Measurements from ENCODE around the gene VANGL2.

Gene VANGL2

GRCh38 chr1:160400223-160400645, at the start of gene VANGL2:
Gene VANGL2 (plus strand): TSS chr1:160400564. CDS start chr1:160415838, 15,274 bp downstream.
- DNase-seq: peak; percentile 77

DNA sequence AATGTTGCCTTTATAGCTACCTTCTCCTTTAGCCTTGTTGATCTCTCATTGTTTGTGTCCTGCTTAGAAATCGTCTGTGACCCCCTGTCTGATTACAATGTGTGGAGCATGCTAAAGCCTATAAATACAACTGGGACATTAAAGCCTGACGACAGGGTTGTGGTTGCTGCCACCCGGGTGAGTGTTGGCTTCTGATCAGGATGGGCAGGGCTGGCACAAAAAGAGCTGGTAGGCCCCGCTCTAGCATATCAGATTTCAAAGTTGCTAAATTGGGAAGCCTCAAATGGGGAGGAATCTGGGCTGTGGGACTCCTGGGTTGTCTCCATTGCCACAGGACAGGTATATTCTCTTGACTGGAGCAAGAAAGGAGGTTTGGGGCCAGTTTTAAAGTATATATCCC, 48.7 kb upstream of the VANGL2 start:
- DNase-seq: no peak

GRCh38 chr1:160352555-160352954, 47.8 kb upstream of the VANGL2 start:
- DNase-seq: no peak

DNA sequence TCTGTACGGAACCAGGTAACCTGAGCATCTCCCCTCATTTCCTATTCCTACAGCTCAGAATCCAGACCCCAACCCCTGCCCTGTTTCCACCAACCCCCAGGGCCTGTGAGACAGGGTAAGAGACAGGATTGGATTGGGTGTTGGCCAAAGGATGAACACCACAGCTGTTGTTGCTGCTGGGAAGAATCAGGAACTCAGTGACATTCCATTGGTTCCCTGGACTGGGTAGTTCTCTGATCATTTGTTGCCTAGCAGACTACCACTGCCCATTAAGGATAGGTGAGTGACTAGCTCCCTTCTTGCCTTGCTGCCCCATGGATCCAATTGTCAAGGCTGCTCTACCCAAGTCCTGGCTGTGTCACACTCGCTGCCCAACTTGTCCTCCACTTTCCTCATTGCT, 47.1 kb upstream of the VANGL2 start:
- DNase-seq: peak; percentile 41

- peak; percentile 57 for DNase-seq
These were observed 45.9 kb upstream of the VANGL2 start for GRCh38 chr1:160354388-160354985.

DNA sequence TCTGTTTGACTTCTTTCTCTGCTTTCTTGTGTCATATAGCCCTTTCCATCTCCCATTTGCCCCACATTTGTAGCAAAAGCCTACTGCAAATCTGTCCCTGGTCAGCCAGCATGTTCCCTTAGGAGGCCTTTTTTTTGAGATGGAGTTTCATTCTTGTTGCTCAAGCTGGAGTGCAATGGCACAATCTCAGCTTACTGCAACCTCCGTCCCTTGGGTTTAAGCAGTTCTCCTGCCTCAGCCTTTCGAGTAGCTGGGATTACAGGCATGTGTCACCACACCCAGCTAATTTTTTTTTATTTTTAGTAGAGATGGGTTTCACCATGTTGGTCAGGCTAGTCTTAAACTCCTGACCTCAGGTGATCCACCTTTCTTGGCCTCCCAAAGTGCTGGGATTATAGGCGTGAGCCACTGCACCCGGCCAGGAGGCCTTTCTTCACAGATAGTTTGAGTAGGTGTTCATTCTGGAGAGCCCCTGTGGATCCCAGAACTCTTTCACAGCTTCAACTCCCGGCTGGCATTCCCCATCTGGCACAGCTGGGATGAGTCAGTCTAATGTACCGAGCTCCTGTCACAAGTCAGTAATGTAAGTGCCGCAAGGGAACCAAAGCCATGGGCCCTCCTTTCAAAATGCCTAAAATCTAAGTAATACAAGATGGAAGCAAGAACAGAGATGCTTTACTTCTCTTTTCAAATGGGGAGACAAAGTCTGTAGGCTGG, 42.9 kb upstream of the VANGL2 start:
- no peak for DNase-seq

GRCh38 chr1:160358073-160358472, 42.3 kb upstream of the VANGL2 start:
- DNase-seq: no peak

GRCh38 chr1:160359559-160360226, 40.7 kb upstream of the VANGL2 start:
- DNase-seq: peak; percentile 24

DNA sequence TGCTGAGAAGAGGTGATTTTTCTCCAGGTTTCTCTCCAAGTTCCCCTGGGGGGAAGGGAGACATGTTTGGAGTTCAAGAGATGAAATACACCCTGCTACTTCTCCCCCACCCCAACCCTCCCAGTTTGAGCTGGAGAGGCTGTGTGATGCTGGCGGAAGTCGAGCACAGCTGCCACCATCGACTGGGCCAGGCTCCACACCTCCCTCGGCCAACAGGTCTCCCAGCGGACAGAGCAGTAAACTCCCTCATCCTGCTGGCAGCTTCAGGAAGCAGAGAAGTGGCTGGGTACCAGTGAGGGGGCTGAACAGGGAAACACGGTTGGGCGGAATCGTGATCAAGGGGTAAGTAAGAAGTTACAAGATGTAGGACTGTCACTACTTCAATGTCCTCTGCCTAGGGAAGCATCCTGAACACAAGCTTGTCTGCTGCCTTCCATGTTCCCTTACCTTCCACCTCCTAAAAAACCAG, 40.1 kb upstream of the VANGL2 start:
- peak; percentile 47 for DNase-seq

DNA sequence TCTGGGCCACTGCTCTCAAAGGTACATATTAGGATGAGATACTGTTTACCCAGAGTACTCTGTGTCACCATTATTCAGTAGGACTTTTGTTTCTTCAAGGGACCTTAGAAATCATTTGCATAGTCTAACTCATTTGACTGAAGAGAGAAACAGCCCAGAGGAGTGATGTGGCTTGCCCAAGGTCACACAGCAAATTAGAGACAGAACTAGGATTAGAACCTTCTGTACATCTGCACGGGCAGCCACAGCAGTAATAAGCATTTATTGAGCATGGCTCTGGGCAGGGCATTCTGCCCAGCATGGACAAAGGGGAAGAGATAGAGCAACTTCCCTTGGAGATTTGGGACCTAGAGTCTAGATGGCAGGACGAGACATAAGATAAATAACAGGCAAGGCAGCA, 39.2 kb upstream of the VANGL2 start:
- peak; percentile 35 for DNase-seq

GRCh38 chr1:160361814-160362167, 38.6 kb upstream of the VANGL2 start:
- no peak for DNase-seq

GRCh38 chr1:160362168-160362957, 38.0 kb upstream of the VANGL2 start:
- peak; percentile 38 for DNase-seq

- peak; percentile 35 for DNase-seq
These were observed 37.4 kb upstream of the VANGL2 start for GRCh38 chr1:160363010-160363409.

DNA sequence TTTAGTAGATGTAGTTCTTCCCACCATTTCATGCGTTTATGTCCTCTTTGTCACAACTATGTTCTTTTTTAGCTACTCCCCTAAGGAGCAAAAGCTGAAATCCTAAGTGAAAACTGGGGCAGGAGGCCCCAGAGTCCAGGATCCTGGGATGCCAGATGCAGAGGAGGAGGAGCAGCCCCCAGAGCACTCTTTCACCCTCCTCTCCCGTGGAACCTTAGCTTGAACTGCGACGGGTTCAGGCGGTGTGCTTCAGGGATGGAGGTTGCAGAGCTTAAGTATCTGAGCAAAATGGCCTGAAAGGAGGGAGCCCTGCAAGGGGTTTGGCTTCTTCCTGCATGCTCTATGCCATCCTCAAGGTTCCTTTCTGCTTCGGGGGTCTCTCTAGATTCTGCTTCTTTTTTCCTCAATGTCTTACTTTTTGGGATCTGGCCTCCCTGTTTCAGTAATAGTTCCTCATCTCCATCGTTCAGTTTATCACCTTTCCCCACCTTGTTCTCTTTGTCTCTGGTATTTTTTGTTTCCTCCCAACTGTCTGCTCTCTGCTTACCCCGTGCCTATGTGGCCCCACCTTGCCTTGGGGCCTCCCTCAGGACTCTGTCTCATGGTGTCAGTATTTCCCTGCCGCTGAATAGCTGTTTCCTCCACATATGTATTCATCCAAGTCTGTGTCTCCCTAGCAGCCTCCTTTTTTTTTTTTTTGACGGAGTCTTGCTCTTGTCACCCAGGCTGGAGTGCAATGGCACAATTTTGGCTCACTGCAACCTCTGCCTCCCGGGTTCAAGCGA, 36.2 kb upstream of the VANGL2 start:
- DNase-seq: peak; percentile 38

GRCh38 chr1:160365325-160365724, 35.0 kb upstream of the VANGL2 start:
- peak; percentile 38 for DNase-seq

DNA sequence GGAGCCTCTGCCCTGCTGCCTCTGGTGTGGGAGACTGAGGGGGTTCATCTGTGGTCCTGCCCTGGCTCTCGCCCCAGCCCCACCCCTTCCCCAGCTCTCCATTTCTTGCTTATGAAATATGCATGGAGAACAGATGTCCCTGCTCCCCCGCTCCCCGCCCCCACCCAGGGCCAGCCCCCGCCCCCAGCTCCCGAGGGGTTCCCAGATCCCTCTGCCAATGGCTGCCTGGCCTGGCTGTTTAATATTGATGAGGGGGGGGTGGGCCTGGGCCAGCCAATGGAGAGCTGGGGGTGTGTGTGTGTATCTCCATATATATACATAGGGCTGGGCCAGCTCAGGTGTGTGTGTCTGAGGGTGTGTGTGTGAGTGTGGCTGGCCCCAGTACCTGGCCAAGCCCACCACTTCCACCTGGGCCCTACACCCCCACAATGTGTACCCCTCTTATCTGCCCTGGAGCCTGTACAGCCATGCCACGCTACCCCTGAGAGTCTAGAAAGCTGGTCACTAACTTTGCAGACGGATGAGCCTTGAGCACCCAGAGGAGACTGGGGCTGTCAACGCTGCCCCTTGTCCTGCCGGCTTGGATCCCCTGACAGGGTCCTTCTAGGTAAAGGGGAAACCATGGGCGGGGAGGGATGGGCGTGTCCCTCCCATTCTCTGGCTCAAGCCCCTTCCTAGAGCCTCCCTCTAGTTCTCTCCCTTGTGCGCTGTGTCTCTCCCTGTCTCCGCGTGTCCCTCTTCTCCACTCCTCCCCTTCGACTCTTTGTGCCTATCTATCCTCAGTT, 33.4 kb upstream of the VANGL2 start, which contains the start of gene NHLH1:
Gene NHLH1, plus strand, starts transcription at position 341 of the 785 bp plus-strand sequence. CDS start 3,661 bp downstream, outside the sequence.
- peak; percentile 40 for DNase-seq

DNA sequence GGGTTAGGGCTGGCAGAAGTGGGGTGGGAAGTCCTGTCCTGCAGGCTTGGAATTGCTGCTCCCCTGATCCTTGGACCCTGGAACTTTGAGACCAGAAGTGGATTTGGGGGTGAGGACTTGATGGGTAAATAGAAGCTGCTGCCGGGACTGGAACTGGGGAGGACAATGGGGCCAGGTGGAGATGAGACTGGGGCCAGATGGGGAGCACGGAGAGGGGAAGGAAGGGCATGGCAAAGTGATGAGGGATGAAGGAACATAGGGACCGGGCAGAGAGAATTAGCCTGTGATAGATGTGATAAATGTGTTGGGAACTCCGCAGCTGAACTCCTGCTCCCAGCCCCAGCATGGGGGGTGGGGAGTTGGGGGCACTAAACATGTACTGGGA, 32.9 kb upstream of the VANGL2 start:
- peak; percentile 26 for DNase-seq

DNA sequence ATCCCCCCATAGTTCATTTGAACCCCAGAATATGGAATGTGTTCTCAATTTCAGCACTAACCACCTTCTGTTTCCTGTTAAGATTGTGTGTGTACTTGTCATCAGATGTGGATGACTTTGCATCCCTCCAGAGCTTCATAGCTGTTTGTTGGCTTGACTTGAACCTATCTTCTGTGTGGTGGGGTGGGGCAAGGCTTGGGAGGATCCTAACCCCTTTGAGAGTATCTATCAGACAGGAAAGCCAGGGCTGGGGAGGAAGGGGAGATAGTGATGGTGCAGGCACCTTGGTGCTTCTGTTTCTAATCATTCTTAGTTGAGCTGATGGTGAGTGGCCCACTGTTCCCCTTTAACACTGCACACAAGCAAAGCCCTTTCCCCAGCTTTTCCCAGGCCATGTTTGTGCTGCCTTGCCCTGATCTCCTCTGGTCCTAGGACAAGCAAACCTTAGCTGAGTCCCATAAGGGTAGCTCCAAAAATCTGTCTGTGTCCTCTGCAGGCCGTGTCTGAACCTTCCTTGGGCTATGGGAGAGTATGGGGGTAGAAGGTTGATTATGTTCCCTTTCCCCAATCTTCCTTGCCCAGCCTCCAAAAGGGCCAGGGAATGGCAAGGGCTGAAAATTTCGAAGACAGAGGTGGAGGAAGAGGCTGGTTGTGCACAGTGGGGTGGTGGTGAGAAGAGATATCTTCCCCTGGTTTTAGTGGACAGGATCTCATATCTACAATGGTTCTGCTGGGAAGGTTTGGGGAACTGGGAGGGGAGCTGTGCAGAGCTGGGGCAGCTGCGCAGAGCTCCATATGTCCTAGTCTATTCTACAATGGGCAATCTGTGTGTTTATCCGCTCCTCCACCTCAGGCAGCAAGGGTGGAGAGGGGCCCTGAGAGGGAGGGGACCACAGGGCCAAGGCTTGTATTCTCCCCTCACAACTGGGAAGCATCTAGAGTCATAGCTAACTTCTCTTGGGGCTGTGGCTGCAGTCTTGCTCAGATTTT, 32.1 kb upstream of the VANGL2 start:
- DNase-seq: peak; percentile 44

DNA sequence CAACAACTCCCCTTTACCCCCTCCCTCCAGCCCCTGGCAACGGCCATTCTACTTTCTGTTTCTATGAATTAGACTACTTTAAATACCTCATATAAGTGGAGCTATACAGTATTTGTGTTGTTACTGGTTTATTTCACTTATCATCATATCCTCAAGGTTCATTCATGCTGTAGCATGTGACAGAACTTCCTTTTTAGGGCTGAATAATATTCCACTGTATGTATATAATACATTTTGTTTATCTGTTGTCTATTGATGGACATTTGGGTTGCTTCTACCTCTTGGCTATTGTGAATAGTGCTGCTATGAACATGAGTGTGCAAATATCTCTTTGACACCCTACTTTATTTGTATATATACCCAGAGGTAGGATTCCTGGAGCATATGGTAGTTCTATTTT, 31.3 kb upstream of the VANGL2 start:
- no peak for DNase-seq

Data from activated CD8-positive, alpha-beta memory T cell treated with anti-CD3 and anti-CD28 coated beads for 24 hours (primary cell).